ENCODE data around the gene CHCT1.

Gene CHCT1

GRCh38 chr17:60395508-60396065 is 26.7 kb upstream of the CHCT1 start:
- TF ChIP-seq, protein P1, sequence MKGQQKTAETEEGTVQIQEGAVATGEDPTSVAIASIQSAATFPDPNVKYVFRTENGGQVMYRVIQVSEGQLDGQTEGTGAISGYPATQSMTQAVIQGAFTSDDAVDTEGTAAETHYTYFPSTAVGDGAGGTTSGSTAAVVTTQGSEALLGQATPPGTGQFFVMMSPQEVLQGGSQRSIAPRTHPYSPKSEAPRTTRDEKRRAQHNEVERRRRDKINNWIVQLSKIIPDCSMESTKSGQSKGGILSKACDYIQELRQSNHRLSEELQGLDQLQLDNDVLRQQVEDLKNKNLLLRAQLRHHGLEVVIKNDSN (IDR thresholded peaks at IDR 0.05), result no peak
- TF ChIP-seq EP300 (IDR thresholded peaks at IDR 0.05; ENCODE audit: borderline replicate concordance), result no peak
- no peak for TF ChIP-seq TAF1 (IDR thresholded peaks at IDR 0.05; ENCODE audit: low read depth)
- TF ChIP-seq, protein P2, sequence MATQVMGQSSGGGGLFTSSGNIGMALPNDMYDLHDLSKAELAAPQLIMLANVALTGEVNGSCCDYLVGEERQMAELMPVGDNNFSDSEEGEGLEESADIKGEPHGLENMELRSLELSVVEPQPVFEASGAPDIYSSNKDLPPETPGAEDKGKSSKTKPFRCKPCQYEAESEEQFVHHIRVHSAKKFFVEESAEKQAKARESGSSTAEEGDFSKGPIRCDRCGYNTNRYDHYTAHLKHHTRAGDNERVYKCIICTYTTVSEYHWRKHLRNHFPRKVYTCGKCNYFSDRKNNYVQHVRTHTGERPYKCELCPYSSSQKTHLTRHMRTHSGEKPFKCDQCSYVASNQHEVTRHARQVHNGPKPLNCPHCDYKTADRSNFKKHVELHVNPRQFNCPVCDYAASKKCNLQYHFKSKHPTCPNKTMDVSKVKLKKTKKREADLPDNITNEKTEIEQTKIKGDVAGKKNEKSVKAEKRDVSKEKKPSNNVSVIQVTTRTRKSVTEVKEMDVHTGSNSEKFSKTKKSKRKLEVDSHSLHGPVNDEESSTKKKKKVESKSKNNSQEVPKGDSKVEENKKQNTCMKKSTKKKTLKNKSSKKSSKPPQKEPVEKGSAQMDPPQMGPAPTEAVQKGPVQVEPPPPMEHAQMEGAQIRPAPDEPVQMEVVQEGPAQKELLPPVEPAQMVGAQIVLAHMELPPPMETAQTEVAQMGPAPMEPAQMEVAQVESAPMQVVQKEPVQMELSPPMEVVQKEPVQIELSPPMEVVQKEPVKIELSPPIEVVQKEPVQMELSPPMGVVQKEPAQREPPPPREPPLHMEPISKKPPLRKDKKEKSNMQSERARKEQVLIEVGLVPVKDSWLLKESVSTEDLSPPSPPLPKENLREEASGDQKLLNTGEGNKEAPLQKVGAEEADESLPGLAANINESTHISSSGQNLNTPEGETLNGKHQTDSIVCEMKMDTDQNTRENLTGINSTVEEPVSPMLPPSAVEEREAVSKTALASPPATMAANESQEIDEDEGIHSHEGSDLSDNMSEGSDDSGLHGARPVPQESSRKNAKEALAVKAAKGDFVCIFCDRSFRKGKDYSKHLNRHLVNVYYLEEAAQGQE (IDR thresholded peaks at IDR 0.05; ENCODE audit: low read depth), result no peak

GRCh38 chr17:60396412-60396811 is 25.9 kb upstream of the CHCT1 start:
- no peak for TF ChIP-seq CEBPB (IDR thresholded peaks at IDR 0.05)
- TF ChIP-seq ZBTB7A (IDR thresholded peaks at IDR 0.05; ENCODE audit: low read depth), result no peak
- TF ChIP-seq TCF12 (IDR thresholded peaks at IDR 0.05; ENCODE audit: low read depth), result no peak
- TF ChIP-seq EP300 (IDR thresholded peaks at IDR 0.05; ENCODE audit: borderline replicate concordance), result no peak
- TF ChIP-seq EGR1 (IDR thresholded peaks at IDR 0.05), result no peak
- no peak for TF ChIP-seq YY1 (IDR thresholded peaks at IDR 0.05; ENCODE audit: low read depth)
- TF ChIP-seq, protein P2 (IDR thresholded peaks at IDR 0.05; ENCODE audit: low read depth), result no peak
- TF ChIP-seq NFIC (IDR thresholded peaks at IDR 0.05), result no peak
- TF ChIP-seq, protein P1 (IDR thresholded peaks at IDR 0.05), result no peak
- TF ChIP-seq RAD21 (IDR thresholded peaks at IDR 0.05; ENCODE audit: low read depth), result no peak
- no peak for TF ChIP-seq CREB1 (IDR thresholded peaks at IDR 0.05; ENCODE audit: low read depth)
- no peak for TF ChIP-seq TAF1 (IDR thresholded peaks at IDR 0.05; ENCODE audit: low read depth)

GRCh38 chr17:60398227-60398959 is 23.9 kb upstream of the CHCT1 start:
- TF ChIP-seq CREB1 (IDR thresholded peaks at IDR 0.05; ENCODE audit: low read depth) (no peak), NFIC (IDR thresholded peaks at IDR 0.05) (no peak), RAD21 (IDR thresholded peaks at IDR 0.05; ENCODE audit: low read depth) (no peak), CEBPB (IDR thresholded peaks at IDR 0.05) (no peak), TCF12 (IDR thresholded peaks at IDR 0.05; ENCODE audit: low read depth) (no peak), TAF1 (IDR thresholded peaks at IDR 0.05; ENCODE audit: low read depth) (no peak), ZBTB7A (IDR thresholded peaks at IDR 0.05; ENCODE audit: low read depth) (no peak), EGR1 (IDR thresholded peaks at IDR 0.05) (no peak), YY1 (IDR thresholded peaks at IDR 0.05; ENCODE audit: low read depth) (no peak)
- TF ChIP-seq, protein P2 (IDR thresholded peaks at IDR 0.05; ENCODE audit: low read depth), result no peak
- TF ChIP-seq, protein P3, sequence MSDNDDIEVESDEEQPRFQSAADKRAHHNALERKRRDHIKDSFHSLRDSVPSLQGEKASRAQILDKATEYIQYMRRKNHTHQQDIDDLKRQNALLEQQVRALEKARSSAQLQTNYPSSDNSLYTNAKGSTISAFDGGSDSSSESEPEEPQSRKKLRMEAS (IDR thresholded peaks at IDR 0.05), result no peak

GRCh38 chr17:60401819-60402218 is 20.5 kb upstream of the CHCT1 start:
- TF ChIP-seq NFIC (IDR thresholded peaks at IDR 0.05), result no peak
- TF ChIP-seq, protein P1 (IDR thresholded peaks at IDR 0.05), result no peak
- no peak for TF ChIP-seq EGR1 (IDR thresholded peaks at IDR 0.05)
- no peak for TF ChIP-seq FOXM1 (IDR thresholded peaks at IDR 0.05; ENCODE audit: borderline replicate concordance, low read depth)
- no peak for TF ChIP-seq TAF1 (IDR thresholded peaks at IDR 0.05; ENCODE audit: low read depth)
- TF ChIP-seq, protein P2 (IDR thresholded peaks at IDR 0.05; ENCODE audit: low read depth), result no peak
- TF ChIP-seq EP300 (IDR thresholded peaks at IDR 0.05; ENCODE audit: borderline replicate concordance), result no peak
- no peak for TF ChIP-seq CREB1 (IDR thresholded peaks at IDR 0.05; ENCODE audit: low read depth)
- no peak for TF ChIP-seq ZBTB7A (IDR thresholded peaks at IDR 0.05; ENCODE audit: low read depth)
- TF ChIP-seq TEAD4 (IDR thresholded peaks at IDR 0.05), result no peak
- TF ChIP-seq YY1 (IDR thresholded peaks at IDR 0.05; ENCODE audit: low read depth), result no peak
- TF ChIP-seq, protein P3 (IDR thresholded peaks at IDR 0.05), result no peak
- no peak for TF ChIP-seq TCF12 (IDR thresholded peaks at IDR 0.05; ENCODE audit: low read depth)
- no peak for TF ChIP-seq RAD21 (IDR thresholded peaks at IDR 0.05; ENCODE audit: low read depth)
- no peak for TF ChIP-seq CEBPB (IDR thresholded peaks at IDR 0.05)
